A673 (cell line): ENCODE results near the gene DDR2. TPM values are rescaled to one million over a fixed set of nuclear protein-coding genes. Genes with fewer than 3 reads are reported as not detected.
A peak's percentile ranks its signal among the peaks of the same experiment; 100 is the strongest.

Source experiments
- BruUV-seq: library from RNA; stranded (reverse); fragments of 400-500 nt; replicated peaks from 2 replicates; lab custom pipeline; 2021; lab: Mats Ljungman, UMichigan
- CTCF ChIA-PET: fragments of 300-600 bp; sonication (Branson Sonifier 250); formaldehyde crosslinking; loops from one replicate; lab custom pipeline; 2022; ENCODE audit warnings: antibody characterized with exemption; lab: Charles Lee
- POLR2A ChIA-PET: fragments of 300-600 bp; sonication (Branson Sonifier 250); formaldehyde crosslinking; loops from one replicate; lab custom pipeline; 2022; ENCODE audit warnings: antibody characterized with exemption; ENCODE audit not compliant: low non-redundant PET; lab: Charles Lee
- DNase-seq: peaks from one replicate; pipeline ENCODE4 v3.0.0-alpha.2; 2015; ENCODE audit warnings: low spot score
- H3K27ac ChIP-seq: fragments of 200-600 bp; sonication (generic); 2 replicates; pipeline ENCODE4 v1.5.1; 2016; ENCODE audit warnings: mixed run types, low read depth, mild to moderate bottlenecking, mixed read lengths, antibody characterized with exemption, low read length; ENCODE audit not compliant: poor library complexity, severe bottlenecking
- H3K27me3 ChIP-seq: fragments of 200-600 bp; sonication (generic); replicated peaks from 2 replicates; pipeline ENCODE4 v1.6.1; 2017; ENCODE audit warnings: mixed run types, low read depth, mild to moderate bottlenecking, mixed read lengths, antibody characterized with exemption, low read length; ENCODE audit not compliant: insufficient read depth, poor library complexity
- H3K36me3 ChIP-seq: fragments of 200-600 bp; sonication (generic); 2 replicates; pipeline ENCODE4 v1.6.1; 2016; ENCODE audit warnings: mixed run types, mild to moderate bottlenecking, mixed read lengths, antibody characterized with exemption, low read length; ENCODE audit not compliant: insufficient read depth, poor library complexity, severe bottlenecking
- H3K4me1 ChIP-seq: fragments of 200-600 bp; sonication (generic); 2 replicates; pipeline ENCODE4 v1.6.1; 2017; ENCODE audit warnings: mixed run types, mild to moderate bottlenecking, mixed read lengths, antibody characterized with exemption, low read length; ENCODE audit not compliant: insufficient read depth, poor library complexity, severe bottlenecking
- H3K4me3 ChIP-seq: fragments of 200-600 bp; sonication (generic); 2 replicates; pipeline ENCODE4 v1.5.1; 2016; ENCODE audit warnings: low read depth, mixed run types, mild to moderate bottlenecking, mixed read lengths, low read length; ENCODE audit not compliant: poor library complexity, severe bottlenecking
- H3K9me3 ChIP-seq: fragments of 200-600 bp; sonication (generic); 2 replicates; pipeline ENCODE4 v1.6.1; 2016; ENCODE audit warnings: mixed run types, low read depth, mild to moderate bottlenecking, mixed read lengths, antibody characterized with exemption, low read length; ENCODE audit not compliant: poor library complexity, severe bottlenecking
- CTCF ChIP-seq: fragments of 300-800, 200-600 bp; sonication (generic); conservative IDR thresholded peaks from 2 replicates; pipeline ENCODE4 v1.5.1; 2017; ENCODE audit warnings: low read depth, mild to moderate bottlenecking, antibody characterized with exemption, low read length, moderate library complexity, mixed read lengths
- EZH2 ChIP-seq: fragments of 200-600 bp; sonication (generic); IDR thresholded peaks from 2 replicates; pipeline ENCODE4 v1.6.1; 2017; ENCODE audit warnings: borderline replicate concordance, low read depth, mild to moderate bottlenecking, mixed read lengths, antibody characterized with exemption, low read length; ENCODE audit not compliant: poor library complexity, severe bottlenecking
- intact Hi-C: fragments of 100-400 bp; cut with micrococcal nuclease; formaldehyde crosslinking; loops from one replicate; pipeline ENCODE4 v1.10.0; 2022; ENCODE audit not compliant: unreplicated experiment
- total RNA-seq: library from RNA; stranded (reverse); gene quantifications from 2 replicates; pipeline ENCODE4 v1.2.3, GENCODE V29; 2021

Gene DDR2
- total RNA-seq, 1 experiment from 2014 or later: 121 TPM

- intact Hi-C loops: no loop called here
- POLR2A ChIA-PET: interaction anchor here (0.6 kb wide), 1 partner anchor 46 kb away, joined by 3 read pairs; the partner anchor contains the start of gene DDR2
- no peak for DNase-seq
- Histone ChIP-seq H3K4me1 (peaks cover 42% of the 10 kb centered on the region), H3K36me3 (peaks cover 30% of the 10 kb centered on the region), H3K27ac (no peak overlapping the region), H3K27me3 (no peaks in the 10 kb centered on the region), H3K9me3 (peaks cover 19% of the 10 kb centered on the region), H3K4me3 (no peak overlapping the region)
- no TSS peak for BruUV-seq
- no peak for TF ChIP-seq CTCF
- no peak for TF ChIP-seq EZH2
- CTCF ChIA-PET: interaction anchor here (0.6 kb wide), 1 partner anchor 37 kb away, joined by 3 read pairs; no protein-coding TSS in a partner anchor
Measured at GRCh38 chr1:162678439-162678838, 46.2 kb downstream of the DDR2 start.

DNA sequence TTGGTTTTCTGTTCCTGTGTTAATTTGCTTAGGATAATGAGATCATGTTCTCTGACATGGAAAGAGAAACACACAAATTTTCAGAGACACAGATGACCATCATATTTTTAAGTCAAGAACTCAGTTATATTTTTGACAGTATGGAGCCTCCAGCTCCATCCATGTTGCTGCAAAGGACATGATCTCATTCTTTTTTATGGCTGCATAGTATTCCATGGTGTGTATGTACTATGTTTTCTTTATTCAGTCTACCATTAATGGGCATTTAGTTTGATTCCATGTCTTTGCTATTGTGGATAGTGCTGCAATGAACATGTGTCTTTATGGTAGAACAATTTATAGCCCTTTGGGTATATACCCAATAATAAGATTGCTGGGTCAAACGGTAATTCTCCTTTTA, 47.0 kb downstream of the DDR2 start:
- Histone ChIP-seq H3K27me3 (no peaks in the 10 kb centered on the region), H3K4me3 (no peak overlapping the region), H3K4me1 (peaks cover 33% of the 10 kb centered on the region), H3K9me3 (peaks cover 19% of the 10 kb centered on the region), H3K27ac (no peak overlapping the region), H3K36me3 (peaks cover 34% of the 10 kb centered on the region)
- no peak for TF ChIP-seq CTCF
- no peak for TF ChIP-seq EZH2
- ChIA-PET POLR2A (no interaction called here), CTCF (no interaction called here)
- DNase-seq: no peak
- no TSS peak for BruUV-seq
- intact Hi-C loops: no loop called here

- peaks cover 34% of the 10 kb centered on the region for H3K36me3 ChIP-seq
- no peak overlapping the region for H3K4me3 ChIP-seq
- no peaks in the 10 kb centered on the region for H3K27me3 ChIP-seq
- H3K9me3 ChIP-seq: peaks cover 19% of the 10 kb centered on the region
- H3K4me1 ChIP-seq: peaks cover 20% of the 10 kb centered on the region
- no peak for DNase-seq
- no peak for TF ChIP-seq EZH2
- TF ChIP-seq CTCF: no peak
- no TSS peak for BruUV-seq
- intact Hi-C loops: no loop called here
- POLR2A ChIA-PET: no interaction called here
- CTCF ChIA-PET: no interaction called here
- peak overlapping the region; percentile 21 for H3K27ac ChIP-seq
Measured at GRCh38 chr1:162680419-162681121, 48.3 kb downstream of the DDR2 start.
